GM10248 (cell line): ENCODE measurements around the gene MAPK1.
"Not testable (repeated sequence)": the region's sequence is repeated elsewhere in the genome, so short reads cannot be mapped to it uniquely, and the experiment has no call there.

Experiments used
- CTCF ChIA-PET: fragments of 300-600 bp; sonication (Branson Sonifier 250); formaldehyde crosslinking; extraction: SDS; loops from one replicate; lab custom pipeline; 2021; ENCODE audit warnings: antibody characterized with exemption; lab: Yijun Ruan, JAX
- POLR2A ChIA-PET: fragments of 350-650 bp; sonication (Branson Sonifier 250); formaldehyde crosslinking; extraction: SDS; loops from one replicate; lab custom pipeline; 2020; ENCODE audit warnings: antibody characterized with exemption; lab: Yijun Ruan, JAX
- DNase-seq: peaks from one replicate; pipeline ENCODE4 v3.0.0; 2012; ENCODE audit errors: extremely low spot score
- TF ChIP-seq, protein P1 (sequence below): IDR thresholded peaks from 2 replicates; pipeline ENCODE4 v1.5.1; 2012; ENCODE audit warnings: mild to moderate bottlenecking, low read depth; ENCODE audit errors: extremely low read depth, missing control alignments, control extremely low read depth

Gene MAPK1

DNA sequence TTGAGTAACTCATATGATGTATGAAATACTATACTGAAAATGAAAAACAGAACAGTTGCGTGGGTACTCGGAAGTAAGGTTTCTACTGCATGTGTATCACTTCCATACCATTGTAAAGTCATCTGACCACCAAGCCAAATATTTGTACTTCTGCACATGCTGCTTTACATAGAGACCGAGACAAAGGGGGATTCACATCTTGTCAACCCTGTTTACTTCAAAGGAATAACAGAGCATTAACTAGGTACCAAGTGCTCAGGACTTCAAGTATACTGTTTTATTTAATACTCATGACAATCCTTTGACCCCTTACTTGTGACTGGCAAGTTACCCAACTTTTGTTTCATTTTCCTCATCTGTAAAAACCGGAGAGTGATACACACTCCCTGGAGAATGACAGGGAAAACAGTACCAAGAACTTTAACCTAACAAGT is 9.9 kb downstream of the MAPK1 start:
- ChIA-PET CTCF (interaction anchor here (1.5 to 2.3 kb wide), 2 partner anchors 8 to 10 kb away, joined by 7 to 9 read pairs; partner anchors contain the start of gene MAPK1), POLR2A (interaction anchor here (1.0 kb wide), 1 partner anchor 10 kb away, joined by 6 read pairs; the partner anchor contains the start of gene MAPK1)
- peak; percentile 67 for DNase-seq
- TF ChIP-seq, protein P1, sequence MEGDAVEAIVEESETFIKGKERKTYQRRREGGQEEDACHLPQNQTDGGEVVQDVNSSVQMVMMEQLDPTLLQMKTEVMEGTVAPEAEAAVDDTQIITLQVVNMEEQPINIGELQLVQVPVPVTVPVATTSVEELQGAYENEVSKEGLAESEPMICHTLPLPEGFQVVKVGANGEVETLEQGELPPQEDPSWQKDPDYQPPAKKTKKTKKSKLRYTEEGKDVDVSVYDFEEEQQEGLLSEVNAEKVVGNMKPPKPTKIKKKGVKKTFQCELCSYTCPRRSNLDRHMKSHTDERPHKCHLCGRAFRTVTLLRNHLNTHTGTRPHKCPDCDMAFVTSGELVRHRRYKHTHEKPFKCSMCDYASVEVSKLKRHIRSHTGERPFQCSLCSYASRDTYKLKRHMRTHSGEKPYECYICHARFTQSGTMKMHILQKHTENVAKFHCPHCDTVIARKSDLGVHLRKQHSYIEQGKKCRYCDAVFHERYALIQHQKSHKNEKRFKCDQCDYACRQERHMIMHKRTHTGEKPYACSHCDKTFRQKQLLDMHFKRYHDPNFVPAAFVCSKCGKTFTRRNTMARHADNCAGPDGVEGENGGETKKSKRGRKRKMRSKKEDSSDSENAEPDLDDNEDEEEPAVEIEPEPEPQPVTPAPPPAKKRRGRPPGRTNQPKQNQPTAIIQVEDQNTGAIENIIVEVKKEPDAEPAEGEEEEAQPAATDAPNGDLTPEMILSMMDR: no peak

DNA sequence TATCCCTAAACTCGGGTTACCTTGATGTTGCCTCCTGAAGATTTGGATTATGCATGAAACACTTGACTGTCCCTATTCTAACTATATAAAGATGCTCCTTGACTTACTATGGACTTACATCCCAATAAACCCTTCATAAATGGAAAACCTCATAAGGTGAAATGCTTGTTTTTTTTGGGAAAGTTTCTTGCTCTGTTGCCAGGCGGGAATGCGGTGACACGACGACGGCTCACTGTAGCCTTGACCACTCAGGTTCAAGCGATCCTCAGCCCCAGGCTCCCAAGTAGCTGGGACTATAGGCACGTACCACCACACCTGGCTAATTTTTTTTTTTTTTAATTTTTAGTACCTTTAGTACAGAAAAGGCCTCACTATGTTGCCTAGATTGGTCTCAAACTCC is 10.6 kb downstream of the MAPK1 start:
- POLR2A ChIA-PET: no interaction called here
- CTCF ChIA-PET: interaction anchor here (1.5 to 2.3 kb wide), 2 partner anchors 8 to 10 kb away, joined by 7 to 9 read pairs; partner anchors contain the start of gene MAPK1
- TF ChIP-seq, protein P1: no peak
- DNase-seq: no peak

DNA sequence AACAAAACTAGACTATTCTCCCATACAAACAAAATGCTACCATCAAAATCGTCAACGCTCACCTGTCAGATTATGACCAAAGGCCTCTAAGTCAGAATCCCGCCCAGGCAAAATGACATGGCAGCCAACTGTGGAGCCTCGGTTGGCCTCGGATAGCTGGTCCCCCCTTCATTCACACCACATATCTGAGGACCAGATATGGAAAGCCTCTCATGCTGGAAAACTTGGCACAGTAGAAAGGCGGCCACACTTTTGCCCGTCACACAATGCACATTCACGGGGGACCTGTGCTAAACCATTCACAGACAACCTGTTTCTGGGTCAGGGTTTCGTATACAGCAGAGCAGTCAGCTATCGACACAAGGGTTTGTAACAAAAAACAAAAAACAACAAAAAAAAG is 11.2 kb downstream of the MAPK1 start:
- no peak for DNase-seq
- ChIA-PET POLR2A (no interaction called here), CTCF (interaction anchor here (0.9 to 2.3 kb wide), 3 partner anchors 9 to 22 kb away, joined by 3 to 7 read pairs (median 4); no protein-coding TSS in a partner anchor)
- TF ChIP-seq, protein P1: no peak

DNA sequence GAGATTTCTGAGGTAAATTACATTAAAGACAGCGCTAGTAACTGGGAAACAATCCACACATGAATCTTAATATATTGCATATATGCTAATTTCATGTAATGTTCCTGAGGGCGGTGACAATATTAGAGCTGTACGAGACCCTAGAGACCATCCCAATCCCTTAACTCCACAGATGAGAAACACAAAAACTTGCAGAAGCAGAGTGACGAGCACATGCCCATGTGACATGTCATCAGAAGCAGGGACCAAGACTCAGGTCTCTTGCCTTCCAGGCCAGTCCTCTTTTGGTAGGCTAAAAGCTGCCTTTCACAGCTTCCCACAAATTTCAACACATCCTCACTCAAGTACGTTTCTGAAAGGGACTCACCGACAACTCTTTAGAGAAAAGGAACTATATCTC is 11.8 kb downstream of the MAPK1 start:
- CTCF ChIA-PET: interaction anchor here (0.9 to 2.3 kb wide), 3 partner anchors 10 to 22 kb away, joined by 3 to 7 read pairs (median 4); no protein-coding TSS in a partner anchor
- TF ChIP-seq, protein P1: no peak
- POLR2A ChIA-PET: no interaction called here
- DNase-seq: no peak

DNA sequence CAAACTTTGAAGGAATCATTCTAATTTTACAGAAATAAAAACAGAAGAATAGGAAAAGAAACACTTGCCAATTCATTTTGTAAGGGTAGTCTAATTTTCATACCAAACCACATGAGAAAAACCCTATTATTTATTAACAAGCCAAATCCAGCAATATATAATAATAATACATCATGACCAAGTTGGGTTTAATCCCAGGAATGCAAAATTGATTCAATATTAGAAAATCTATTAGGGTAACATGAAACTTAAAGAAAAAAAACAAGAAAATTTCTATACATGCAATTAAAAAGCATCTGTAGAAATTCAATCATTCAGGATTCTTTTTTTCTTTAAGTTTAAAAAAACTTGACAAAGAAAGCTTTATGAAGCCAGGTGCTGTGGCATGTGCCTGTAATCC is 16.8 kb downstream of the MAPK1 start:
- TF ChIP-seq, protein P1: no peak
- ChIA-PET CTCF (no interaction called here), POLR2A (no interaction called here)
- DNase-seq: no peak

DNA sequence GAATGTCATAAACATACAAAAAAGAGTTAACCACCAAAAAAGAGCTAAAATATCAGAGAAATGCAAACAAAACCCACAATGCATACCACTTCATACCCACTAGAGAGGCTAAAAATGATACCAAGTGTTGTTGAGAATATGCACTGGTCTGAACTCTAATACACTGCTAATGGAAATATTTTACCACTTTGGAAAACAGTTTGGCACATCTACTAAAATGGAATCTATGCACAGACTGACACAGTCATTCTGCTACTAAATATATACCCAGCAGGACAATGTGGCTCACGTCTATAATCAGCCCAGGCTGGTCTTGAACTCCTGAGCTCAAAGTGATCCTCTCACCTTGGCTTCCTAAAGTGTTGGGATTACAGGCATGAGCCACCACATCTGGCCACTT is 18.0 kb downstream of the MAPK1 start:
- ChIA-PET CTCF (interaction anchor here (0.7 to 1.4 kb wide), 2 partner anchors 14 to 17 kb away, joined by 3 to 4 read pairs; no protein-coding TSS in a partner anchor), POLR2A (no interaction called here)
- DNase-seq: no peak
- TF ChIP-seq, protein P1: no peak

DNA sequence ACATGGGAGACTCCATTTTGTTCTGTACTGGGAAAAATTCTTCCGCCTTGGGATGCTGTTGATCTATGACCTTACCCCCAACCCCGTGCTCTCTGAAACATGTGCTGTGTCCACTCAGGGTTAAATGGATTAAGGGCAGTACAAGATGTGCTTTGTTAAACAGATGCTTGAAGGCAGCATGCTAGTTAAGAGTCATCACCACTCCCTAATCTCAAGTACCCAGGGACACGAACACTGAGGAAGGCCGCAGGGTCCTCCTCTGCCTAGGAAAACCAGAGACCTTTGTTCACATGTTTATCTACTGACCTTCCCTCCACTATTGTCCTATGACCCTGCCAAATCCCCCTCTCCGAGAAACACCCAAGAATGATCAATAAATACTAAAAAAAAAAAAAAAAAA is 19.4 kb downstream of the MAPK1 start:
- POLR2A ChIA-PET, CTCF ChIA-PET, DNase-seq: not testable (repeated sequence)
